HepG2 (cell line): ENCODE data around the gene EDC3. TPM values are rescaled to one million over a fixed set of nuclear protein-coding genes. Genes with fewer than 3 reads are reported as not detected.

ENCODE experiments used
- ATAC-seq: fragments of 200-7000 bp; cut with Tn5 transposase; 3 replicates; pipeline ENCODE4 v1.9.1; 2020; ENCODE audit warnings: mild to moderate bottlenecking, moderate library complexity
- BruUV-seq: library from RNA; stranded (reverse); fragments of 400-500 nt; replicated peaks from 2 replicates; lab custom pipeline; 2021; lab: Mats Ljungman, UMichigan
- CTCF ChIA-PET: fragments of 300-600 bp; formaldehyde crosslinking; extraction: SDS; loops from one replicate; lab custom pipeline; 2021; ENCODE audit warnings: low total read pairs, inconsistent platforms, low intra/inter-chr PET ratio; lab: Yijun Ruan, JAX
- POLR2A ChIA-PET: fragments of 350-600 bp; sonication (Branson Sonifier 250); formaldehyde crosslinking; loops from one replicate; lab custom pipeline; 2020; ENCODE audit warnings: antibody characterized with exemption, inconsistent platforms; lab: Yijun Ruan, JAX
- DNase-seq: peaks from one replicate; pipeline ENCODE4 v3.0.0-alpha.2; 2015; ENCODE audit warnings: low spot score
- FAIRE-seq: peaks from 3 replicates; lab custom pipeline; 2011; peaks lifted over from hg19 to GRCh38; lab: Jason Lieb, UNC
- H2AFZ ChIP-seq: one replicate; pipeline ENCODE4 v1.6.1; 2011; ENCODE audit warnings: low read length, inconsistent platforms
- H3K27ac ChIP-seq: fragments of 300-600 bp; 3 replicates; pipeline ENCODE4 v1.8.0; 2011; ENCODE audit warnings: mixed run types, mild to moderate bottlenecking, mixed read lengths, low read length, inconsistent platforms; ENCODE audit not compliant: insufficient read depth; ENCODE audit errors: extremely low read length
- H3K27me3 ChIP-seq, 2 experiments: fragments of 200-600 bp in 1 of 2; 2 replicates in 1 of 2; 3 replicates in 1 of 2; pipeline versions ENCODE4 v1.6.0 to v1.8.0; 2011; ENCODE audit warnings: low read length in 2 of 2, mild to moderate bottlenecking in 2 of 2, moderate library complexity in 2 of 2, inconsistent platforms in 1 of 2; ENCODE audit not compliant: insufficient read depth in 2 of 2, control insufficient read depth in 1 of 2
- H3K36me3 ChIP-seq, 2 experiments: fragments of 200-600 bp in 1 of 2; replicated peaks in 1 of 2; 2 replicates in 1 of 2; 3 replicates in 1 of 2; pipeline versions ENCODE4 v1.5.1 to v1.8.0; 2011; ENCODE audit warnings: low read length in 2 of 2, inconsistent platforms in 1 of 2; ENCODE audit not compliant: insufficient read depth in 2 of 2, control insufficient read depth in 1 of 2
- H3K4me1 ChIP-seq: 2 replicates; pipeline ENCODE4 v1.5.1; 2012; ENCODE audit warnings: low read length, inconsistent platforms; ENCODE audit not compliant: insufficient read depth
- H3K4me2 ChIP-seq: 2 replicates; pipeline ENCODE4 v1.6.0; 2011; ENCODE audit warnings: low read depth, low read length, inconsistent platforms
- H3K4me3 ChIP-seq, 3 experiments: fragments of 200-600 bp in 1 of 3; sonication (generic), shearing (Covaris generic) in 1 of 3; replicated peaks in 1 of 3; 2 replicates each; pipeline ENCODE4 v1.5.1; 2011 to 2016; ENCODE audit warnings: low read length in 3 of 3, inconsistent platforms in 2 of 3, low read depth in 2 of 3, mild to moderate bottlenecking in 2 of 3, control low read depth in 1 of 3, mixed read lengths in 1 of 3; ENCODE audit not compliant: insufficient read depth in 1 of 3
- H3K79me2 ChIP-seq: one replicate; pipeline ENCODE4 v1.6.1; 2011; ENCODE audit warnings: low read length, inconsistent platforms; ENCODE audit not compliant: insufficient read depth
- H3K9ac ChIP-seq: 2 replicates; pipeline ENCODE4 v1.6.0; 2011; ENCODE audit warnings: mild to moderate bottlenecking, low read depth, low read length, inconsistent platforms; ENCODE audit not compliant: insufficient read depth
- H3K9me3 ChIP-seq: 2 replicates; pipeline ENCODE4 v1.5.1; 2012; ENCODE audit warnings: mild to moderate bottlenecking, low read length
- H4K20me1 ChIP-seq: 2 replicates; pipeline ENCODE4 v1.6.0; 2011; ENCODE audit warnings: inconsistent platforms, mild to moderate bottlenecking, low read length, moderate library complexity; ENCODE audit not compliant: insufficient read depth
- FOXO1 ChIP-seq: sonication (generic); formaldehyde crosslinking; IDR thresholded peaks from 2 replicates; pipeline ENCODE4 v1.4.0; 2020; ENCODE audit warnings: missing genetic modification reagents
- GPN1 ChIP-seq: sonication (generic); formaldehyde crosslinking; IDR thresholded peaks from 2 replicates; pipeline ENCODE4 v1.5.1; 2020; ENCODE audit warnings: missing genetic modification reagents, borderline replicate concordance
- JDP2 ChIP-seq: sonication (generic); formaldehyde crosslinking; IDR thresholded peaks from 2 replicates; pipeline ENCODE4 v1.8.1; 2022; ENCODE audit warnings: missing genetic modification reagents, borderline replicate concordance
- MYPOP ChIP-seq: sonication (generic); formaldehyde crosslinking; IDR thresholded peaks from 2 replicates; pipeline ENCODE4 v1.8.1; 2023; ENCODE audit warnings: mild to moderate bottlenecking, moderate library complexity, missing genetic modification reagents
- THYN1 ChIP-seq: sonication (generic); formaldehyde crosslinking; IDR thresholded peaks from 2 replicates; pipeline ENCODE4 v1.8.1; 2023; ENCODE audit warnings: low read depth, mild to moderate bottlenecking, moderate library complexity, missing genetic modification reagents, borderline replicate concordance
- ZNF30 ChIP-seq: sonication (generic); formaldehyde crosslinking; IDR thresholded peaks from 2 replicates; pipeline ENCODE4 v1.5.0; 2020; ENCODE audit warnings: mild to moderate bottlenecking, missing genetic modification reagents
- WGBS: methylation state at CpG from one replicate; pipeline ENCODE4 v1.1.6; 2017; ENCODE audit warnings: low lambda C conversion rate; 5-methylcytosine and 5-hydroxymethylcytosine counted together
- in situ Hi-C: cut with HindIII; loops from 2 replicates; pipeline ENCODE4 v1.10.0; 2017; ENCODE audit warnings: low pct_unique_long_range_greater_than_20kb; ENCODE audit not compliant: extremely low pct_ligation_motif_present
- intact Hi-C: fragments of 100-400 bp; cut with micrococcal nuclease; formaldehyde crosslinking; loops from one replicate; pipeline ENCODE4 v1.10.0; 2022; ENCODE audit not compliant: unreplicated experiment
- polyA plus RNA-seq, 8 experiments: library from polyadenylated mRNA; depleted of rRNA in 3 of 8; stranded (reverse) in 7 of 8; unstranded in 1 of 8; fragments of >200 nt; fragmentation: Illumina TruSeq in 4 of 8; extraction: Trizol in 4 of 8; gene quantifications; 2 replicates each; pipeline versions ENCODE4 v1.2.1 to v1.2.3, GENCODE V29; 2011 to 2016; ENCODE audit warnings: low read depth in 4 of 8, missing spikeins in 1 of 8, mixed read lengths in 1 of 8; ENCODE audit not compliant: insufficient read depth in 1 of 8
- total RNA-seq, 5 experiments: library from RNA; depleted of rRNA; stranded (reverse); fragments of >200 nt; fragmentation: Illumina TruSeq; extraction: Trizol; gene quantifications; 2 replicates each; pipeline ENCODE4 v1.2.3, GENCODE V29; 2016; ENCODE audit warnings: low read depth in 1 of 5
- TF ChIP-seq, protein P1 (sequence below): sonication (generic); formaldehyde crosslinking; IDR thresholded peaks from 2 replicates; pipeline ENCODE4 v1.8.0; 2022; ENCODE audit warnings: mild to moderate bottlenecking, missing genetic modification reagents, moderate library complexity

The EDC3 gene
- total and polyA plus RNA-seq, 2 of the 13 experiments (the other 11 are each of a cell fraction or from before 2014, with no cell fraction given), result 17.4 to 32.0 TPM

GRCh38 chr15:74642734-74643664 is 52.8 kb downstream of the EDC3 start:
- Histone ChIP-seq H3K79me2 (peaks cover 2% of the 10 kb centered on the region), H3K9me3 (no peaks in the 10 kb centered on the region), H3K27ac (no peak overlapping the region), H2AFZ (no peak overlapping the region), H3K4me1 (no peaks in the 10 kb centered on the region), H4K20me1 (0 out of 2 replicates have a peak, but pooled peaks cover 1% of the 10 kb centered on the region)
- no peak for FAIRE-seq
- in situ Hi-C loops, result no loop called here
- WGBS, result 95% methylated on average over 11 of the region's 11 CpGs
- TF ChIP-seq, protein P1, sequence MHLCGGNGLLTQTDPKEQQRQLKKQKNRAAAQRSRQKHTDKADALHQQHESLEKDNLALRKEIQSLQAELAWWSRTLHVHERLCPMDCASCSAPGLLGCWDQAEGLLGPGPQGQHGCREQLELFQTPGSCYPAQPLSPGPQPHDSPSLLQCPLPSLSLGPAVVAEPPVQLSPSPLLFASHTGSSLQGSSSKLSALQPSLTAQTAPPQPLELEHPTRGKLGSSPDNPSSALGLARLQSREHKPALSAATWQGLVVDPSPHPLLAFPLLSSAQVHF (CRISPR knock-in tag), result no peak
- TF ChIP-seq THYN1 (CRISPR knock-in tag) (no peak), FOXO1 (CRISPR knock-in tag) (no peak), JDP2 (CRISPR knock-in tag) (no peak), ZNF30 (CRISPR knock-in tag) (no peak), GPN1 (CRISPR knock-in tag) (no peak), MYPOP (CRISPR knock-in tag) (no peak)
- TF ChIP-seq, all 625 proteins: peak for 0
- BruUV-seq, result no TSS peak
- H3K27me3 ChIP-seq, result no peaks in the 10 kb centered on the region
- ATAC-seq (no peak), DNase-seq (no peak)
- intact Hi-C loops, result no loop called here
- peaks cover 14 to 71% of the 10 kb centered on the region in 2 experiments; a peak in 4 of 5 replicates for H3K36me3 ChIP-seq
- CTCF ChIA-PET, result no interaction called here
- H3K4me2 ChIP-seq, result no peak overlapping the region
- H3K9ac ChIP-seq, result no peak overlapping the region
- POLR2A ChIA-PET, result no interaction called here
- no peak overlapping the region for H3K4me3 ChIP-seq
